Stimulated activated CD4-positive, alpha-beta T cell treated with anti-CD3 and anti-CD28 coated beads, Interleukin-4, amount 100 ng/mL, for 24 hours (primary cell): ENCODE data around the gene OR9G1.
"Not testable (repeated sequence)": the region's sequence is repeated elsewhere in the genome, so short reads cannot be mapped to it uniquely, and the experiment has no call there.

ENCODE experiments used
- DNase-seq: peaks from one replicate; pipeline ENCODE4 v3.0.0-alpha.2; 2020

The OR9G1 gene

GRCh38 chr11:56698795-56699194 lies at the start of gene OR9G1:
OR9G1 (plus strand) TSS chr11:56699095; CDS start chr11:56700388, 1,293 bp downstream.
- no peak for DNase-seq

- DNase-seq: no peak
Measured at GRCh38 chr11:56659755-56660154, 39.1 kb upstream of the OR9G1 start.

GRCh38 chr11:56663386-56663785 lies 35.5 kb upstream of the OR9G1 start, which contains the start of gene OR5AR1:
OR5AR1 (plus strand) TSS chr11:56663686; CDS start chr11:56663686, 0 bp downstream.
- no peak for DNase-seq

- DNase-seq: no peak
Measured at GRCh38 chr11:56670984-56671383, 27.9 kb upstream of the OR9G1 start.

- no peak for DNase-seq
Measured at GRCh38 chr11:56688554-56689100, 10.3 kb upstream of the OR9G1 start.

GRCh38 chr11:56691179-56691578 lies 7.7 kb upstream of the OR9G1 start:
- DNase-seq: not testable (repeated sequence)

GRCh38 chr11:56693428-56693827 lies 5.5 kb upstream of the OR9G1 start:
- no peak for DNase-seq

- DNase-seq: no peak
Measured at GRCh38 chr11:56700242-56700913, 1.5 kb downstream of the OR9G1 start.

- DNase-seq: no peak
Measured at GRCh38 chr11:56700914-56701485, 2.1 kb downstream of the OR9G1 start.

GRCh38 chr11:56705784-56706396 lies 7.0 kb downstream of the OR9G1 start:
- no peak for DNase-seq

- no peak for DNase-seq
Measured at GRCh38 chr11:56706486-56706885, 7.6 kb downstream of the OR9G1 start.

GRCh38 chr11:56714206-56714605 lies 15.3 kb downstream of the OR9G1 start:
- DNase-seq: no peak

- DNase-seq: no peak
Measured at GRCh38 chr11:56716379-56716854, 17.5 kb downstream of the OR9G1 start.

GRCh38 chr11:56720513-56720912 lies 21.6 kb downstream of the OR9G1 start:
- no peak for DNase-seq

GRCh38 chr11:56740107-56740506 lies 41.2 kb downstream of the OR9G1 start:
- DNase-seq: no peak

GRCh38 chr11:56740886-56741285 lies 42.0 kb downstream of the OR9G1 start:
- DNase-seq: no peak

GRCh38 chr11:56748597-56748996 lies 49.7 kb downstream of the OR9G1 start, which contains the start of gene OR9G4:
OR9G4 (minus strand) TSS chr11:56748697; CDS start chr11:56743766, 4,931 bp downstream.
- DNase-seq: no peak

- no peak for DNase-seq
Measured at GRCh38 chr11:56750190-56750589, 51.3 kb downstream of the OR9G1 start.

- DNase-seq: no peak
Measured at GRCh38 chr11:56751480-56751879, 52.6 kb downstream of the OR9G1 start.
